WTC11 (cell line): ENCODE results near the gene MTCP1. TPM values are rescaled to one million over a fixed set of nuclear protein-coding genes. Genes with fewer than 3 reads are reported as not detected.

ENCODE experiments used
- ATAC-seq: fragments of 200-7000 bp; cut with Tn5 transposase; 2 replicates; pipeline ENCODE4 v1.10.0; 2021; ENCODE audit warnings: mild to moderate bottlenecking, moderate library complexity
- CTCF ChIA-PET: fragments of 300-600 bp; sonication (Branson Sonifier 250); formaldehyde crosslinking; loops from one replicate; lab custom pipeline; 2021; ENCODE audit warnings: antibody characterized with exemption; lab: Charles Lee
- POLR2A ChIA-PET: fragments of 350-600 bp; sonication (Branson Sonifier 250); formaldehyde crosslinking; loops from one replicate; lab custom pipeline; 2021; ENCODE audit warnings: antibody characterized with exemption; lab: Charles Lee
- DNase-seq: peaks from one replicate; pipeline ENCODE4 v3.0.0; 2021; ENCODE audit warnings: low spot score
- H3K27ac Mint-ChIP-seq: 2 replicates; pipeline ENCODE4 v1.8.0; 2021; ENCODE audit warnings: mixed read lengths
- H3K27me3 Mint-ChIP-seq: 2 replicates; pipeline ENCODE4 v1.8.0; 2021; ENCODE audit warnings: low read depth, mild to moderate bottlenecking, moderate library complexity, mixed read lengths
- H3K36me3 Mint-ChIP-seq: 2 replicates; pipeline ENCODE4 v1.8.0; 2021; ENCODE audit warnings: mixed read lengths
- H3K4me1 Mint-ChIP-seq: 2 replicates; pipeline ENCODE4 v1.8.0; 2022; ENCODE audit warnings: mixed read lengths
- H3K4me3 Mint-ChIP-seq: 2 replicates; pipeline ENCODE4 v1.8.0; 2021; ENCODE audit warnings: mild to moderate bottlenecking, moderate library complexity, mixed read lengths
- H3K9me3 Mint-ChIP-seq: 2 replicates; pipeline ENCODE4 v1.8.0; 2021; ENCODE audit warnings: mixed read lengths
- ELF4 ChIP-seq: sonication (generic); formaldehyde crosslinking; IDR thresholded peaks from 2 replicates; pipeline ENCODE4 v1.8.1; 2022; ENCODE audit warnings: low read depth, mild to moderate bottlenecking, moderate library complexity, missing genetic modification reagents
- ESRRA ChIP-seq: sonication (generic); formaldehyde crosslinking; IDR thresholded peaks from 2 replicates; pipeline ENCODE4 v1.8.1; 2022; ENCODE audit warnings: mild to moderate bottlenecking, missing genetic modification reagents, borderline replicate concordance
- FOXP1 ChIP-seq: sonication (generic); formaldehyde crosslinking; IDR thresholded peaks from 2 replicates; pipeline ENCODE4 v1.8.0; 2022; ENCODE audit warnings: missing genetic modification reagents, mild to moderate bottlenecking, moderate library complexity, borderline replicate concordance
- GRHL2 ChIP-seq: fragments of 250-450 bp; sonication (Bioruptor Pico); IDR thresholded peaks from 2 replicates; pipeline ENCODE4 v1.8.0; 2022; ENCODE audit warnings: mild to moderate bottlenecking, moderate library complexity; ENCODE audit not compliant: insufficient replicate concordance, severe bottlenecking
- HMGA2 ChIP-seq: fragments of 250-450 bp; sonication (Bioruptor Pico); IDR thresholded peaks from 2 replicates; pipeline ENCODE4 v1.4.0; 2021; ENCODE audit warnings: mild to moderate bottlenecking, moderate library complexity
- KAT7 ChIP-seq: sonication (generic); formaldehyde crosslinking; IDR thresholded peaks from 2 replicates; pipeline ENCODE4 v1.8.1; 2023; ENCODE audit warnings: missing genetic modification reagents, mild to moderate bottlenecking, borderline replicate concordance
- PREB ChIP-seq: sonication (generic); formaldehyde crosslinking; IDR thresholded peaks from 2 replicates; pipeline ENCODE4 v1.8.1; 2022; ENCODE audit warnings: mild to moderate bottlenecking, missing genetic modification reagents, moderate library complexity, borderline replicate concordance
- total RNA-seq: library from RNA; stranded (reverse); gene quantifications from 3 replicates; pipeline ENCODE4 v1.2.3, GENCODE V29; 2021
- TF ChIP-seq, protein P1 (sequence below): fragments of 200-600 bp; IDR thresholded peaks from 2 replicates; pipeline ENCODE4 v1.8.0; 2022; ENCODE audit warnings: antibody characterized with exemption
- TF ChIP-seq, protein P2 (sequence below): sonication (generic); formaldehyde crosslinking; IDR thresholded peaks from 2 replicates; pipeline ENCODE4 v1.8.0; 2022; ENCODE audit warnings: mild to moderate bottlenecking, missing genetic modification reagents
- TF ChIP-seq, protein P3 (sequence below): sonication (generic); formaldehyde crosslinking; IDR thresholded peaks from 2 replicates; pipeline ENCODE4 v1.8.0; 2022; ENCODE audit warnings: mild to moderate bottlenecking, missing genetic modification reagents

The MTCP1 gene
- total RNA-seq, 1 experiment from 2014 or later, result 12.8 TPM

GRCh38 chrX:155022585-155022984 lies 48.4 kb downstream of the MTCP1 start, which contains the start of gene F8 (continued):
- TF ChIP-seq, protein P1, sequence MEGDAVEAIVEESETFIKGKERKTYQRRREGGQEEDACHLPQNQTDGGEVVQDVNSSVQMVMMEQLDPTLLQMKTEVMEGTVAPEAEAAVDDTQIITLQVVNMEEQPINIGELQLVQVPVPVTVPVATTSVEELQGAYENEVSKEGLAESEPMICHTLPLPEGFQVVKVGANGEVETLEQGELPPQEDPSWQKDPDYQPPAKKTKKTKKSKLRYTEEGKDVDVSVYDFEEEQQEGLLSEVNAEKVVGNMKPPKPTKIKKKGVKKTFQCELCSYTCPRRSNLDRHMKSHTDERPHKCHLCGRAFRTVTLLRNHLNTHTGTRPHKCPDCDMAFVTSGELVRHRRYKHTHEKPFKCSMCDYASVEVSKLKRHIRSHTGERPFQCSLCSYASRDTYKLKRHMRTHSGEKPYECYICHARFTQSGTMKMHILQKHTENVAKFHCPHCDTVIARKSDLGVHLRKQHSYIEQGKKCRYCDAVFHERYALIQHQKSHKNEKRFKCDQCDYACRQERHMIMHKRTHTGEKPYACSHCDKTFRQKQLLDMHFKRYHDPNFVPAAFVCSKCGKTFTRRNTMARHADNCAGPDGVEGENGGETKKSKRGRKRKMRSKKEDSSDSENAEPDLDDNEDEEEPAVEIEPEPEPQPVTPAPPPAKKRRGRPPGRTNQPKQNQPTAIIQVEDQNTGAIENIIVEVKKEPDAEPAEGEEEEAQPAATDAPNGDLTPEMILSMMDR, result no peak
- TF ChIP-seq ESRRA (CRISPR knock-in tag) (no peak), FOXP1 (CRISPR knock-in tag) (no peak), ELF4 (CRISPR knock-in tag) (no peak), GRHL2 (CRISPR knock-in tag) (no peak), PREB (CRISPR knock-in tag) (no peak)
- TF ChIP-seq, protein P2, sequence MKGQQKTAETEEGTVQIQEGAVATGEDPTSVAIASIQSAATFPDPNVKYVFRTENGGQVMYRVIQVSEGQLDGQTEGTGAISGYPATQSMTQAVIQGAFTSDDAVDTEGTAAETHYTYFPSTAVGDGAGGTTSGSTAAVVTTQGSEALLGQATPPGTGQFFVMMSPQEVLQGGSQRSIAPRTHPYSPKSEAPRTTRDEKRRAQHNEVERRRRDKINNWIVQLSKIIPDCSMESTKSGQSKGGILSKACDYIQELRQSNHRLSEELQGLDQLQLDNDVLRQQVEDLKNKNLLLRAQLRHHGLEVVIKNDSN, result no peak
- TF ChIP-seq, protein P3, sequence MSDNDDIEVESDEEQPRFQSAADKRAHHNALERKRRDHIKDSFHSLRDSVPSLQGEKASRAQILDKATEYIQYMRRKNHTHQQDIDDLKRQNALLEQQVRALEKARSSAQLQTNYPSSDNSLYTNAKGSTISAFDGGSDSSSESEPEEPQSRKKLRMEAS (CRISPR knock-in tag), result no peak

DNA sequence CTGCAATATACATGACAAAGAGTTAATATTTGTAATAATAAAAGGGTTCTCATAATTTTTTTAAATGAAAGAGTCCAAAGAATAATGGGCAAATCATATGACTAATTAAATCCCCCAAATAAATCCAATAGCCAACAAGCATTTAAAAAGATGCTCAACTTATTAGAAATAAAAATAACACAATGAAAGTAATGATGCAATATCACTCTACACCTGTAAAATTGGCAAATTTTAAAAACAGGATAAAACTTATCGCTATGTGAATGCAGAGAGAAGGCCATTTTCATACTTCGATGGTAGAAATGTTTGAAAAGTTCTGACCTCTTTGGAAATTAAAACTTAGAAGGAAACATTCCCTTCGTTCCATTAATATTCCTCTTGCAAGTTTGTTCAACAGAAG lies 50.3 kb downstream of the MTCP1 start:
- Mint-ChIP-seq H3K4me1 (peaks cover 8% of the 10 kb centered on the region), H3K27me3 (no peaks in the 10 kb centered on the region), H3K9me3 (no peaks in the 10 kb centered on the region), H3K4me3 (no peak overlapping the region), H3K36me3 (no peaks in the 10 kb centered on the region), H3K27ac (no peak overlapping the region)
- ChIA-PET CTCF (no interaction called here), POLR2A (no interaction called here)
- TF ChIP-seq KAT7 (CRISPR knock-in tag), result no peak
- no peak for TF ChIP-seq HMGA2 (CRISPR knock-in tag)
- no peak for ATAC-seq
- no peak for DNase-seq

Other genes starting within 250 kb of the MTCP1 start
- not detected in 3 replicates for gene SMIM9, start 236.5 kb downstream of the MTCP1 start, total RNA-seq
- 26.8 to 30.2 TPM (median 28.7 TPM) in 3 replicates for gene F8A1, start 184.8 kb downstream of the MTCP1 start, total RNA-seq
- 1.6 to 2.6 TPM (median 2.2 TPM) in 3 replicates for gene F8, start 48.4 kb downstream of the MTCP1 start, total RNA-seq
- 60.7 to 79.5 TPM (median 73.8 TPM) in 3 replicates for gene FUNDC2, start 44.3 kb downstream of the MTCP1 start, total RNA-seq
- gene CMC4, start within 50 bp of the MTCP1 start, total RNA-seq, result 3.0 to 6.4 TPM (median 5.9 TPM) in 3 replicates
- 18.5 to 19.6 TPM (median 19.4 TPM) in 3 replicates for gene BRCC3, start 372 bp upstream of the MTCP1 start, total RNA-seq
- gene VBP1, start 145.3 kb upstream of the MTCP1 start, total RNA-seq, result 50.5 to 69.3 TPM (median 60.0 TPM) in 3 replicates
- gene RAB39B, start 193.4 kb upstream of the MTCP1 start, total RNA-seq, result 6.9 to 8.0 TPM (median 7.2 TPM) in 3 replicates